Upper lobe of left lung (tissue), 4 donors: ENCODE data around the gene ITK.

Source experiments
- CTCF ChIP-seq, 6 experiments: fragments of 450-650 bp in 4 of 6; fragments of 200-600 bp in 2 of 6; sonication (generic) in 2 of 6; IDR thresholded peaks; one replicate each; pipeline ENCODE4 v1.5.1; 2016 to 2019; ENCODE audit warnings: antibody characterized with exemption in 6 of 6
- EP300 ChIP-seq, 4 donors: sonication (generic); formaldehyde crosslinking; IDR thresholded peaks; one replicate each; pipeline ENCODE4 v1.5.1; 2017; ENCODE audit warnings: antibody characterized with exemption in 4 of 4, control low read depth in 2 of 4
- POLR2AphosphoS5 ChIP-seq, 2 donors: sonication (generic); formaldehyde crosslinking; IDR thresholded peaks; one replicate each; pipeline ENCODE4 v1.5.1; 2017; ENCODE audit warnings: antibody characterized with exemption in 2 of 2

GRCh38 chr5:157225469-157226422 is 45.1 kb downstream of the ITK start:
- no peak for TF ChIP-seq CTCF (IDR thresholded peaks at IDR 0.05)
- TF ChIP-seq EP300 (IDR thresholded peaks at IDR 0.05) = no peak
- TF ChIP-seq POLR2AphosphoS5 (IDR thresholded peaks at IDR 0.05) = no peak
